Measurements from ENCODE around the gene LKAAEAR1. TPM values are rescaled to one million over a fixed set of nuclear protein-coding genes. Genes with fewer than 3 reads are reported as not detected.

The LKAAEAR1 gene
- total and polyA plus RNA-seq, 2 donors from 2014 or later = 0.31 TPM; not detected in 1

GRCh38 chr20:64055396-64055892, 28.8 kb downstream of the LKAAEAR1 start:
- no peak overlapping the region for H3K9ac ChIP-seq (ENCODE audit: low read length in 3 of 3)
- H3K4me1 ChIP-seq (ENCODE audit: control insufficient read depth in 2 of 3, insufficient read depth in 2 of 3, low read depth in 1 of 3, low read length in 3 of 3) = peaks cover 0 to 24% (median 0%) of the 10 kb centered on the region in 3 donors
- no peak for TF ChIP-seq CTCF (IDR thresholded peaks at IDR 0.05; ENCODE audit: borderline replicate concordance, extremely low read depth, insufficient read depth)
- peak overlapping the region; percentile 69 to 76 for H3K27ac ChIP-seq (ENCODE audit: low read depth in 2 of 2, low read length in 2 of 2)
- no peaks in the 10 kb centered on the region for H3K36me3 ChIP-seq (ENCODE audit: control insufficient read depth in 2 of 3, insufficient read depth in 3 of 3, low read length in 3 of 3)
- no peaks in the 10 kb centered on the region for H3K9me3 ChIP-seq (ENCODE audit: control insufficient read depth in 2 of 3, insufficient read depth in 1 of 3, low read length in 3 of 3)
- no peak for DNase-seq
- intact Hi-C loops (cut with DNase I) = loop anchor here (5.0 kb wide), 1 partner anchor 433 kb away; no protein-coding TSS in a partner anchor
- no peak for FAIRE-seq
- H3K27me3 ChIP-seq (ENCODE audit: control insufficient read depth, insufficient read depth, low read length) = no peaks in the 10 kb centered on the region
- H3K4me3 ChIP-seq (ENCODE audit: low read length in 3 of 3) = no peak overlapping the region

GRCh38 chr20:64053841-64054661, 30.1 kb downstream of the LKAAEAR1 start:
- intact Hi-C loops (cut with DNase I) = no loop called here
- Histone ChIP-seq H3K9ac (ENCODE audit: low read length in 3 of 3) (peak overlapping the region in 1 of 3 donors; percentile 12), H3K4me3 (ENCODE audit: low read length in 3 of 3) (no peak overlapping the region), H3K27me3 (ENCODE audit: control insufficient read depth, insufficient read depth, low read length) (peaks cover 4% of the 10 kb centered on the region), H3K27ac (ENCODE audit: low read depth in 2 of 2, low read length in 2 of 2) (peak overlapping the region; percentile 54 to 89), H3K36me3 (ENCODE audit: control insufficient read depth in 2 of 3, insufficient read depth in 3 of 3, low read length in 3 of 3) (no peaks in the 10 kb centered on the region), H3K4me1 (ENCODE audit: control insufficient read depth in 2 of 3, insufficient read depth in 2 of 3, low read depth in 1 of 3, low read length in 3 of 3) (peaks cover 0 to 24% (median 0%) of the 10 kb centered on the region in 3 donors), H3K9me3 (ENCODE audit: control insufficient read depth in 2 of 3, insufficient read depth in 1 of 3, low read length in 3 of 3) (no peaks in the 10 kb centered on the region)
- peak in 3 of 5 donors; percentile 62 to 92 (median 86) for DNase-seq
- no peak for TF ChIP-seq CTCF (IDR thresholded peaks at IDR 0.05; ENCODE audit: borderline replicate concordance, extremely low read depth, insufficient read depth)
- no peak for FAIRE-seq

- no peaks in the 10 kb centered on the region for H3K9me3 ChIP-seq (ENCODE audit: control insufficient read depth in 2 of 3, insufficient read depth in 1 of 3, low read length in 3 of 3)
- H3K36me3 ChIP-seq (ENCODE audit: control insufficient read depth in 2 of 3, insufficient read depth in 3 of 3, low read length in 3 of 3) = no peaks in the 10 kb centered on the region
- H3K4me3 ChIP-seq (ENCODE audit: low read length in 3 of 3) = no peak overlapping the region
- TF ChIP-seq CTCF (IDR thresholded peaks at IDR 0.05; ENCODE audit: borderline replicate concordance, extremely low read depth, insufficient read depth) = no peak
- H3K27ac ChIP-seq (ENCODE audit: low read depth in 2 of 2, low read length in 2 of 2) = peak overlapping the region in 1 of 2 donors; percentile 57
- peak overlapping the region in 1 of 3 donors; percentile 12 for H3K9ac ChIP-seq (ENCODE audit: low read length in 3 of 3)
- FAIRE-seq = no peak
- H3K27me3 ChIP-seq (ENCODE audit: control insufficient read depth, insufficient read depth, low read length) = peaks cover 4% of the 10 kb centered on the region
- peaks cover 0 to 24% (median 0%) of the 10 kb centered on the region in 3 donors for H3K4me1 ChIP-seq (ENCODE audit: control insufficient read depth in 2 of 3, insufficient read depth in 2 of 3, low read depth in 1 of 3, low read length in 3 of 3)
- intact Hi-C loops (cut with DNase I) = no loop called here
- DNase-seq = no peak
Measured at GRCh38 chr20:64052987-64053840, 31.0 kb downstream of the LKAAEAR1 start.
